SU-DHL-6 (cell line): ENCODE results near the gene MEIKIN.

Source experiments
- CTCF ChIP-seq: fragments of 200-600 bp; sonication (generic); IDR thresholded peaks from one replicate; pipeline ENCODE4 v1.5.1; 2017; ENCODE audit warnings: antibody characterized with exemption, mild to moderate bottlenecking, low read length, moderate library complexity; ENCODE audit not compliant: insufficient read depth, poor library complexity, severe bottlenecking
- EZH2phosphoT487 ChIP-seq: fragments of 200-600 bp; sonication (generic), shearing (Covaris generic); conservative IDR thresholded peaks from 2 replicates; pipeline ENCODE4 v1.6.1; 2018; ENCODE audit warnings: mild to moderate bottlenecking, antibody characterized with exemption, low read length, moderate library complexity, mixed read lengths

- TF ChIP-seq EZH2phosphoT487 = no peak
- no peak for TF ChIP-seq CTCF
These were observed 29.1 kb upstream of the MEIKIN start for GRCh38 chr5:131974622-131974955.
